Astrocyte (in vitro differentiated cells and primary cell): ENCODE data around the gene PSMD14. TPM values are rescaled to one million over a fixed set of nuclear protein-coding genes. Genes with fewer than 3 reads are reported as not detected.

Experiments used
- DNase-seq: peaks from one replicate; pipeline ENCODE4 v3.0.0-alpha.2; 2010; ENCODE audit warnings: low read depth
- FAIRE-seq: peaks from 2 replicates; lab custom pipeline; 2011; peaks lifted over from hg19 to GRCh38; lab: Jason Lieb, UNC
- H2AFZ ChIP-seq: 2 replicates; pipeline ENCODE4 v1.6.0; 2012; ENCODE audit warnings: low read depth, low read length, inconsistent platforms
- H3K27ac ChIP-seq: 2 replicates; pipeline ENCODE4 v1.5.1; 2011; ENCODE audit warnings: low read depth, low read length, inconsistent platforms
- H3K27me3 ChIP-seq: 2 replicates; pipeline ENCODE4 v1.6.0; 2011; ENCODE audit warnings: low read length, inconsistent platforms; ENCODE audit not compliant: insufficient read depth
- H3K36me3 ChIP-seq: 2 replicates; pipeline ENCODE4 v1.5.1; 2011; ENCODE audit warnings: low read length, inconsistent platforms; ENCODE audit not compliant: insufficient read depth
- H3K4me1 ChIP-seq: 2 replicates; pipeline ENCODE4 v1.5.1; 2011; ENCODE audit warnings: low read length, inconsistent platforms; ENCODE audit not compliant: insufficient read depth
- H3K4me2 ChIP-seq: 2 replicates; pipeline ENCODE4 v1.6.0; 2012; ENCODE audit warnings: low read length, inconsistent platforms
- H3K4me3 ChIP-seq: 2 replicates; pipeline ENCODE4 v1.5.1; 2011; ENCODE audit warnings: low read depth, mild to moderate bottlenecking, low read length, inconsistent platforms; ENCODE audit not compliant: insufficient read depth
- H3K79me2 ChIP-seq: 2 replicates; pipeline ENCODE4 v1.6.0; 2012; ENCODE audit warnings: mild to moderate bottlenecking, low read length, inconsistent platforms; ENCODE audit not compliant: insufficient read depth
- H3K9ac ChIP-seq: 2 replicates; pipeline ENCODE4 v1.6.0; 2012; ENCODE audit warnings: mild to moderate bottlenecking, low read length, inconsistent platforms
- H3K9me3 ChIP-seq: 2 replicates; pipeline ENCODE4 v1.5.1; 2012; ENCODE audit warnings: low read depth, mild to moderate bottlenecking, low read length, inconsistent platforms; ENCODE audit not compliant: insufficient read depth
- H4K20me1 ChIP-seq: 2 replicates; pipeline ENCODE4 v1.6.0; 2012; ENCODE audit warnings: low read length, inconsistent platforms; ENCODE audit not compliant: insufficient read depth
- H3K27ac Mint-ChIP-seq: one replicate; pipeline ENCODE4 v1.8.0; 2021; ENCODE audit warnings: mild to moderate bottlenecking, mixed read lengths; ENCODE audit not compliant: unreplicated experiment
- H3K27me3 Mint-ChIP-seq: one replicate; pipeline ENCODE4 v1.8.0; 2021; ENCODE audit warnings: low read depth, mixed read lengths; ENCODE audit not compliant: unreplicated experiment
- H3K36me3 Mint-ChIP-seq: one replicate; pipeline ENCODE4 v1.8.0; 2021; ENCODE audit warnings: low read depth, mixed read lengths; ENCODE audit not compliant: unreplicated experiment
- H3K4me1 Mint-ChIP-seq: one replicate; pipeline ENCODE4 v1.8.0; 2021; ENCODE audit warnings: low read depth, mixed read lengths; ENCODE audit not compliant: unreplicated experiment
- H3K4me3 Mint-ChIP-seq: one replicate; pipeline ENCODE4 v1.8.0; 2021; ENCODE audit warnings: mild to moderate bottlenecking, moderate library complexity, mixed read lengths; ENCODE audit not compliant: unreplicated experiment
- H3K9me3 Mint-ChIP-seq: one replicate; pipeline ENCODE4 v1.8.0; 2021; ENCODE audit warnings: mild to moderate bottlenecking, mixed read lengths; ENCODE audit not compliant: unreplicated experiment
- EZH2 ChIP-seq: IDR thresholded peaks from 2 replicates; pipeline ENCODE4 v1.6.1; 2012; ENCODE audit warnings: mild to moderate bottlenecking, low read length, inconsistent platforms; ENCODE audit not compliant: insufficient read depth
- total RNA-seq: library from RNA; stranded (reverse); gene quantifications from 2 replicates; pipeline ENCODE4 v1.2.1, GENCODE V29; 2021
- TF ChIP-seq, protein P1 (sequence below): IDR thresholded peaks from 2 replicates; pipeline ENCODE4 v1.5.1; 2011; ENCODE audit warnings: low read depth, mild to moderate bottlenecking, inconsistent platforms, low read length, moderate library complexity; ENCODE audit not compliant: insufficient read depth

Gene PSMD14
- total RNA-seq, 1 donor from 2014 or later = 86.0 TPM

- H3K4me2 ChIP-seq = peak overlapping the region; percentile 80
- H3K9ac ChIP-seq = no peak overlapping the region
- peaks cover 6% of the 10 kb centered on the region for H3K36me3 Mint-ChIP-seq
- H3K27me3 Mint-ChIP-seq = peaks cover 78% of the 10 kb centered on the region
- H3K27ac ChIP-seq = no peak overlapping the region
- H3K9me3 Mint-ChIP-seq = peaks cover 8% of the 10 kb centered on the region
- H3K4me3 Mint-ChIP-seq = peak overlapping the region; percentile 34
- peak overlapping the region; percentile 48 for H3K4me3 ChIP-seq
- H3K36me3 ChIP-seq = no peaks in the 10 kb centered on the region
- H3K9me3 ChIP-seq = no peaks in the 10 kb centered on the region
- TF ChIP-seq, protein P1, sequence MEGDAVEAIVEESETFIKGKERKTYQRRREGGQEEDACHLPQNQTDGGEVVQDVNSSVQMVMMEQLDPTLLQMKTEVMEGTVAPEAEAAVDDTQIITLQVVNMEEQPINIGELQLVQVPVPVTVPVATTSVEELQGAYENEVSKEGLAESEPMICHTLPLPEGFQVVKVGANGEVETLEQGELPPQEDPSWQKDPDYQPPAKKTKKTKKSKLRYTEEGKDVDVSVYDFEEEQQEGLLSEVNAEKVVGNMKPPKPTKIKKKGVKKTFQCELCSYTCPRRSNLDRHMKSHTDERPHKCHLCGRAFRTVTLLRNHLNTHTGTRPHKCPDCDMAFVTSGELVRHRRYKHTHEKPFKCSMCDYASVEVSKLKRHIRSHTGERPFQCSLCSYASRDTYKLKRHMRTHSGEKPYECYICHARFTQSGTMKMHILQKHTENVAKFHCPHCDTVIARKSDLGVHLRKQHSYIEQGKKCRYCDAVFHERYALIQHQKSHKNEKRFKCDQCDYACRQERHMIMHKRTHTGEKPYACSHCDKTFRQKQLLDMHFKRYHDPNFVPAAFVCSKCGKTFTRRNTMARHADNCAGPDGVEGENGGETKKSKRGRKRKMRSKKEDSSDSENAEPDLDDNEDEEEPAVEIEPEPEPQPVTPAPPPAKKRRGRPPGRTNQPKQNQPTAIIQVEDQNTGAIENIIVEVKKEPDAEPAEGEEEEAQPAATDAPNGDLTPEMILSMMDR = peak; percentile 71
- TF ChIP-seq EZH2 = no peak
- H4K20me1 ChIP-seq = peaks cover 15% of the 10 kb centered on the region
- peaks cover 3% of the 10 kb centered on the region for H3K4me1 Mint-ChIP-seq
- H3K4me1 ChIP-seq = peaks cover 4% of the 10 kb centered on the region
- H3K79me2 ChIP-seq = no peaks in the 10 kb centered on the region
- FAIRE-seq (no peak), DNase-seq (no peak)
- H2AFZ ChIP-seq = no peak overlapping the region
- H3K27ac Mint-ChIP-seq = no peak overlapping the region
- H3K27me3 ChIP-seq = peaks cover 84% of the 10 kb centered on the region
Measured at GRCh38 chr2:161426455-161426921, 118.3 kb downstream of the PSMD14 start.

GRCh38 chr2:161426922-161427663 is 118.9 kb downstream of the PSMD14 start:
- Histone ChIP-seq H3K4me2 (peak overlapping the region; percentile 80), H3K27ac (no peak overlapping the region), H3K36me3 (no peaks in the 10 kb centered on the region), H3K4me1 (peaks cover 4% of the 10 kb centered on the region), H2AFZ (peak overlapping the region; percentile 34), H3K27me3 (peaks cover 78% of the 10 kb centered on the region), H3K4me3 (peak overlapping the region; percentile 48), H3K79me2 (no peaks in the 10 kb centered on the region), H4K20me1 (peaks cover 15% of the 10 kb centered on the region), H3K9ac (no peak overlapping the region), H3K9me3 (no peaks in the 10 kb centered on the region)
- peaks cover 6% of the 10 kb centered on the region for H3K36me3 Mint-ChIP-seq
- H3K27me3 Mint-ChIP-seq = peaks cover 76% of the 10 kb centered on the region
- H3K4me3 Mint-ChIP-seq = peak overlapping the region; percentile 75
- TF ChIP-seq, protein P1 = no peak
- peak; percentile 94 for TF ChIP-seq EZH2
- FAIRE-seq = no peak
- H3K4me1 Mint-ChIP-seq = peaks cover 3% of the 10 kb centered on the region
- no peak for DNase-seq
- H3K27ac Mint-ChIP-seq = no peak overlapping the region
- peaks cover 6% of the 10 kb centered on the region for H3K9me3 Mint-ChIP-seq
